HepG2 (cell line): ENCODE measurements around the gene PDIK1L. TPM values are rescaled to one million over a fixed set of nuclear protein-coding genes. Genes with fewer than 3 reads are reported as not detected.

Experiments used
- DDIT3 ChIP-seq: sonication (generic); formaldehyde crosslinking; IDR thresholded peaks from 2 replicates; pipeline ENCODE4 v1.4.0; 2020; ENCODE audit warnings: mild to moderate bottlenecking, missing genetic modification reagents
- EP300 ChIP-seq, 3 experiments: sonication (generic) in 1 of 3; formaldehyde crosslinking in 1 of 3; IDR thresholded peaks; 2 replicates each; pipeline versions ENCODE4 v1.5.1 to v1.6.1; 2011 to 2020; ENCODE audit warnings: low read depth in 2 of 3, low read length in 2 of 3, borderline replicate concordance in 1 of 3, improper control_type of control experiment in 1 of 3, mild to moderate bottlenecking in 1 of 3, missing genetic modification reagents in 1 of 3, moderate library complexity in 1 of 3
- GLI4 ChIP-seq: sonication (generic); formaldehyde crosslinking; IDR thresholded peaks from 2 replicates; pipeline ENCODE4 v1.5.1; 2020; ENCODE audit warnings: missing genetic modification reagents, mild to moderate bottlenecking, moderate library complexity, borderline replicate concordance
- HES4 ChIP-seq: sonication (generic); formaldehyde crosslinking; IDR thresholded peaks from 2 replicates; pipeline ENCODE4 v1.9.0; 2021; ENCODE audit warnings: mild to moderate bottlenecking, missing genetic modification reagents, borderline replicate concordance
- HOXD1 ChIP-seq: sonication (generic); formaldehyde crosslinking; IDR thresholded peaks from 2 replicates; pipeline ENCODE4 v1.5.0; 2020; ENCODE audit warnings: missing genetic modification reagents
- MTF1 ChIP-seq: sonication (generic); formaldehyde crosslinking; IDR thresholded peaks from 2 replicates; pipeline ENCODE4 v1.5.0; 2020; ENCODE audit warnings: missing genetic modification reagents
- MZF1 ChIP-seq: sonication (generic); formaldehyde crosslinking; IDR thresholded peaks from 2 replicates; pipeline ENCODE4 v1.8.1; 2023; ENCODE audit warnings: mild to moderate bottlenecking, missing genetic modification reagents, borderline replicate concordance
- PAF1 ChIP-seq: IDR thresholded peaks from 2 replicates; pipeline ENCODE4 v1.6.1; 2016; ENCODE audit warnings: missing genetic modification reagents, missing compliant biosample characterization
- TSC22D2 ChIP-seq: sonication (generic); formaldehyde crosslinking; IDR thresholded peaks from 2 replicates; pipeline ENCODE4 v1.5.1; 2020; ENCODE audit warnings: missing genetic modification reagents, mild to moderate bottlenecking, borderline replicate concordance
- ZMYM2 ChIP-seq: sonication (generic); formaldehyde crosslinking; IDR thresholded peaks from 2 replicates; pipeline ENCODE4 v1.8.0; 2022; ENCODE audit warnings: mild to moderate bottlenecking, missing genetic modification reagents
- ZNF280D ChIP-seq: sonication (generic); formaldehyde crosslinking; IDR thresholded peaks from 2 replicates; pipeline ENCODE4 v1.5.1; 2020; ENCODE audit warnings: mild to moderate bottlenecking, missing genetic modification reagents
- ZNF34 ChIP-seq: sonication (generic); formaldehyde crosslinking; IDR thresholded peaks from 2 replicates; pipeline ENCODE4 v1.4.0; 2020; ENCODE audit warnings: mild to moderate bottlenecking, missing genetic modification reagents, borderline replicate concordance
- ZNF501 ChIP-seq: sonication (generic); formaldehyde crosslinking; IDR thresholded peaks from 2 replicates; pipeline ENCODE4 v1.5.1; 2020; ENCODE audit warnings: mild to moderate bottlenecking, moderate library complexity, missing genetic modification reagents
- ZNF703 ChIP-seq: sonication (generic); formaldehyde crosslinking; IDR thresholded peaks from 2 replicates; pipeline ENCODE4 v1.5.1; 2020; ENCODE audit warnings: missing genetic modification reagents, mild to moderate bottlenecking, moderate library complexity, borderline replicate concordance
- polyA plus RNA-seq, 8 experiments: library from polyadenylated mRNA; depleted of rRNA in 3 of 8; stranded (reverse) in 7 of 8; unstranded in 1 of 8; fragments of >200 nt; fragmentation: Illumina TruSeq in 4 of 8; extraction: Trizol in 4 of 8; gene quantifications; 2 replicates each; pipeline versions ENCODE4 v1.2.1 to v1.2.3, GENCODE V29; 2011 to 2016; ENCODE audit warnings: low read depth in 4 of 8, missing spikeins in 1 of 8, mixed read lengths in 1 of 8; ENCODE audit not compliant: insufficient read depth in 1 of 8
- total RNA-seq, 5 experiments: library from RNA; depleted of rRNA; stranded (reverse); fragments of >200 nt; fragmentation: Illumina TruSeq; extraction: Trizol; gene quantifications; 2 replicates each; pipeline ENCODE4 v1.2.3, GENCODE V29; 2016; ENCODE audit warnings: low read depth in 1 of 5
- TF ChIP-seq, protein P1 (sequence below), 2 experiments: IDR thresholded peaks; 2 replicates each; pipeline ENCODE4 v1.6.1; 2011 to 2012; ENCODE audit warnings: low read length in 2 of 2, borderline replicate concordance in 1 of 2, low read depth in 1 of 2, mild to moderate bottlenecking in 1 of 2, moderate library complexity in 1 of 2
- TF ChIP-seq, protein P2 (sequence below): IDR thresholded peaks from 2 replicates; pipeline ENCODE4 v1.6.1; 2016
- TF ChIP-seq, protein P3 (sequence below): sonication (generic); formaldehyde crosslinking; conservative IDR thresholded peaks from 2 replicates; pipeline ENCODE4 v1.8.0; 2022; ENCODE audit warnings: mild to moderate bottlenecking, moderate library complexity, missing genetic modification reagents

Gene PDIK1L
- total and polyA plus RNA-seq, 2 of the 13 experiments (the other 11 are each of a cell fraction or from before 2014, with no cell fraction given), result 1.9 to 4.6 TPM

GRCh38 chr1:26169669-26170471, 58.2 kb downstream of the PDIK1L start, which contains the start of gene ZNF593 (continued):
- TF ChIP-seq ZNF280D (peak; percentile 79), TSC22D2 (CRISPR knock-in tag) (peak; percentile 62; the same call in 1 of the 2 replicates), ZNF34 (CRISPR knock-in tag) (no peak), PAF1 (CRISPR knock-in tag) (no peak), ZNF703 (peak; percentile 71; the same call in 1 of the 2 replicates), MTF1 (CRISPR knock-in tag) (0 out of 2 replicates have a peak, but pooled peaks have one; percentile 36), DDIT3 (CRISPR knock-in tag) (no peak), EP300 (IDR thresholded peaks at IDR 0.05; ENCODE audit: low read depth in 2 of 2, low read length in 2 of 2) (no peak), EP300 (CRISPR knock-in tag; IDR thresholded peaks at IDR 0.05; ENCODE audit: borderline replicate concordance) (no peak), HOXD1 (CRISPR knock-in tag) (peak; percentile 60; the same call in 1 of the 2 replicates), GLI4 (CRISPR knock-in tag) (peak; percentile 86; the same call in 1 of the 2 replicates), ZNF501 (CRISPR knock-in tag) (peak; percentile 94), MZF1 (CRISPR knock-in tag) (peak; percentile 79; the same call in 1 of the 2 replicates), HES4 (peak; percentile 85; the same call in 1 of the 2 replicates), ZMYM2 (CRISPR knock-in tag) (peak; percentile 67)
- TF ChIP-seq, protein P1, sequence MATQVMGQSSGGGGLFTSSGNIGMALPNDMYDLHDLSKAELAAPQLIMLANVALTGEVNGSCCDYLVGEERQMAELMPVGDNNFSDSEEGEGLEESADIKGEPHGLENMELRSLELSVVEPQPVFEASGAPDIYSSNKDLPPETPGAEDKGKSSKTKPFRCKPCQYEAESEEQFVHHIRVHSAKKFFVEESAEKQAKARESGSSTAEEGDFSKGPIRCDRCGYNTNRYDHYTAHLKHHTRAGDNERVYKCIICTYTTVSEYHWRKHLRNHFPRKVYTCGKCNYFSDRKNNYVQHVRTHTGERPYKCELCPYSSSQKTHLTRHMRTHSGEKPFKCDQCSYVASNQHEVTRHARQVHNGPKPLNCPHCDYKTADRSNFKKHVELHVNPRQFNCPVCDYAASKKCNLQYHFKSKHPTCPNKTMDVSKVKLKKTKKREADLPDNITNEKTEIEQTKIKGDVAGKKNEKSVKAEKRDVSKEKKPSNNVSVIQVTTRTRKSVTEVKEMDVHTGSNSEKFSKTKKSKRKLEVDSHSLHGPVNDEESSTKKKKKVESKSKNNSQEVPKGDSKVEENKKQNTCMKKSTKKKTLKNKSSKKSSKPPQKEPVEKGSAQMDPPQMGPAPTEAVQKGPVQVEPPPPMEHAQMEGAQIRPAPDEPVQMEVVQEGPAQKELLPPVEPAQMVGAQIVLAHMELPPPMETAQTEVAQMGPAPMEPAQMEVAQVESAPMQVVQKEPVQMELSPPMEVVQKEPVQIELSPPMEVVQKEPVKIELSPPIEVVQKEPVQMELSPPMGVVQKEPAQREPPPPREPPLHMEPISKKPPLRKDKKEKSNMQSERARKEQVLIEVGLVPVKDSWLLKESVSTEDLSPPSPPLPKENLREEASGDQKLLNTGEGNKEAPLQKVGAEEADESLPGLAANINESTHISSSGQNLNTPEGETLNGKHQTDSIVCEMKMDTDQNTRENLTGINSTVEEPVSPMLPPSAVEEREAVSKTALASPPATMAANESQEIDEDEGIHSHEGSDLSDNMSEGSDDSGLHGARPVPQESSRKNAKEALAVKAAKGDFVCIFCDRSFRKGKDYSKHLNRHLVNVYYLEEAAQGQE (IDR thresholded peaks at IDR 0.05; ENCODE audit: borderline replicate concordance in 1 of 2, low read depth in 1 of 2, low read length in 2 of 2), result no peak
- TF ChIP-seq, protein P2, sequence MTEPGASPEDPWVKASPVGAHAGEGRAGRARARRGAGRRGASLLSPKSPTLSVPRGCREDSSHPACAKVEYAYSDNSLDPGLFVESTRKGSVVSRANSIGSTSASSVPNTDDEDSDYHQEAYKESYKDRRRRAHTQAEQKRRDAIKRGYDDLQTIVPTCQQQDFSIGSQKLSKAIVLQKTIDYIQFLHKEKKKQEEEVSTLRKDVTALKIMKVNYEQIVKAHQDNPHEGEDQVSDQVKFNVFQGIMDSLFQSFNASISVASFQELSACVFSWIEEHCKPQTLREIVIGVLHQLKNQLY (CRISPR knock-in tag), result no peak; the same call in 1 of the 2 replicates
- TF ChIP-seq, protein P3, sequence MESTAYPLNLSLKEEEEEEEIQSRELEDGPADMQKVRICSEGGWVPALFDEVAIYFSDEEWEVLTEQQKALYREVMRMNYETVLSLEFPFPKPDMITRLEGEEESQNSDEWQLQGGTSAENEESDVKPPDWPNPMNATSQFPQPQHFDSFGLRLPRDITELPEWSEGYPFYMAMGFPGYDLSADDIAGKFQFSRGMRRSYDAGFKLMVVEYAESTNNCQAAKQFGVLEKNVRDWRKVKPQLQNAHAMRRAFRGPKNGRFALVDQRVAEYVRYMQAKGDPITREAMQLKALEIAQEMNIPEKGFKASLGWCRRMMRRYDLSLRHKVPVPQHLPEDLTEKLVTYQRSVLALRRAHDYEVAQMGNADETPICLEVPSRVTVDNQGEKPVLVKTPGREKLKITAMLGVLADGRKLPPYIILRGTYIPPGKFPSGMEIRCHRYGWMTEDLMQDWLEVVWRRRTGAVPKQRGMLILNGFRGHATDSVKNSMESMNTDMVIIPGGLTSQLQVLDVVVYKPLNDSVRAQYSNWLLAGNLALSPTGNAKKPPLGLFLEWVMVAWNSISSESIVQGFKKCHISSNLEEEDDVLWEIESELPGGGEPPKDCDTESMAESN (CRISPR knock-in tag), result peak; percentile 95
